ENCODE data around the gene CLCN6. TPM values are rescaled to one million over a fixed set of nuclear protein-coding genes. Genes with fewer than 3 reads are reported as not detected.

Gene CLCN6
- total RNA-seq, 4 donors from 2014 or later: 4.2 to 13.5 (median 9.9) TPM

- no peak for DNase-seq
- Histone ChIP-seq H3K9me3 (no peaks in the 10 kb centered on the region), H3K36me3 (peaks cover 0 to 14% (median 9%) of the 10 kb centered on the region in 3 donors), H3K27me3 (no peaks in the 10 kb centered on the region), H3K4me1 (peaks cover 57 to 85% (median 78%) of the 10 kb centered on the region in 3 donors), H3K4me3 (peak overlapping the region in 1 of 4 donors; percentile 40), H3K27ac (peak overlapping the region; percentile 86 to 96 (median 90))
- TF ChIP-seq, protein P1, sequence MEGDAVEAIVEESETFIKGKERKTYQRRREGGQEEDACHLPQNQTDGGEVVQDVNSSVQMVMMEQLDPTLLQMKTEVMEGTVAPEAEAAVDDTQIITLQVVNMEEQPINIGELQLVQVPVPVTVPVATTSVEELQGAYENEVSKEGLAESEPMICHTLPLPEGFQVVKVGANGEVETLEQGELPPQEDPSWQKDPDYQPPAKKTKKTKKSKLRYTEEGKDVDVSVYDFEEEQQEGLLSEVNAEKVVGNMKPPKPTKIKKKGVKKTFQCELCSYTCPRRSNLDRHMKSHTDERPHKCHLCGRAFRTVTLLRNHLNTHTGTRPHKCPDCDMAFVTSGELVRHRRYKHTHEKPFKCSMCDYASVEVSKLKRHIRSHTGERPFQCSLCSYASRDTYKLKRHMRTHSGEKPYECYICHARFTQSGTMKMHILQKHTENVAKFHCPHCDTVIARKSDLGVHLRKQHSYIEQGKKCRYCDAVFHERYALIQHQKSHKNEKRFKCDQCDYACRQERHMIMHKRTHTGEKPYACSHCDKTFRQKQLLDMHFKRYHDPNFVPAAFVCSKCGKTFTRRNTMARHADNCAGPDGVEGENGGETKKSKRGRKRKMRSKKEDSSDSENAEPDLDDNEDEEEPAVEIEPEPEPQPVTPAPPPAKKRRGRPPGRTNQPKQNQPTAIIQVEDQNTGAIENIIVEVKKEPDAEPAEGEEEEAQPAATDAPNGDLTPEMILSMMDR (IDR thresholded peaks at IDR 0.05): peak in 1 of 6 experiments; percentile 4
- TF ChIP-seq POLR2A (IDR thresholded peaks at IDR 0.05): no peak
- intact Hi-C loops (cut with DNase I): no loop called here
- WGBS, 2 donors: 62% methylated on average over 8 of the region's 14 CpGs; no CpG with 5 or more reads in 1 of the 2 donors
Measured at GRCh38 chr1:11787804-11788436, 18.1 kb upstream of the CLCN6 start.

DNA sequence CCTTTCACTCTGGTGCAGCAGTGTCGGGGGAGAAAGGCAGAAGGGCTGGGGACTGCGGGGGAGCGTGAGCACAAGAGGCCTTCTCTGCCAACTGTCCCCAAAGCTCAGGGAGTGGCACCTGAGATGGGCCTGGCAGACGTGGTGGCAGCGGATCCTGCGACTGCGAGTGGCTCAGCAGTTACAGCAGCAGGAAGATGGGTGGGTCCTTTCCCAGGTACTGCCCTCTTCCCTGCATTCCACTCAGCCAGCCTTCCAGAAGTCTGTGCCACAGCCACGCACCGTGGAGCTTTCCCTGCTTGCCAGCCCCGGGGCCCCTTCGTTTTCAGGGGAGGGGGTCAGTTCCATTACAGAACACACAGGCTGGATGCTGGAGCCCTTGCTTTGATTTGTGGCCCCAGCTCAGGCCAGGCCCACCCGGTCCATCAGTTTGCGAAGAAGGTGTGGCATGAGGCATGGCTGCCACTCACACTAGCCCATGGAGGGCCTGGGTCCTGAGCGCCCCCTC, 17.4 kb upstream of the CLCN6 start:
- peaks cover under 1 to 19% (median 10%) of the 10 kb centered on the region in 3 donors for H3K36me3 ChIP-seq
- no peaks in the 10 kb centered on the region for H3K27me3 ChIP-seq
- H3K9me3 ChIP-seq: no peaks in the 10 kb centered on the region
- 84% methylated on average over 8 of the region's 14 CpGs; no CpG with 5 or more reads in 1 of the 2 donors for WGBS, 2 donors
- no peak for DNase-seq
- TF ChIP-seq, protein P1 (IDR thresholded peaks at IDR 0.05): no peak
- no peak for TF ChIP-seq POLR2A (IDR thresholded peaks at IDR 0.05)
- H3K4me1 ChIP-seq: peaks cover 57 to 85% (median 78%) of the 10 kb centered on the region in 3 donors
- peak overlapping the region; percentile 86 to 96 (median 90) for H3K27ac ChIP-seq
- intact Hi-C loops (cut with DNase I): no loop called here
- no peak overlapping the region for H3K4me3 ChIP-seq

GRCh38 chr1:11789126-11790067, 16.6 kb upstream of the CLCN6 start:
- Histone ChIP-seq H3K9me3 (no peaks in the 10 kb centered on the region), H3K27ac (peak overlapping the region; percentile 86 to 96 (median 90)), H3K4me3 (no peak overlapping the region), H3K36me3 (peaks cover 8 to 27% (median 18%) of the 10 kb centered on the region in 3 donors), H3K4me1 (peaks cover 57 to 82% (median 75%) of the 10 kb centered on the region in 3 donors), H3K27me3 (no peaks in the 10 kb centered on the region)
- no peak for TF ChIP-seq POLR2A (IDR thresholded peaks at IDR 0.05)
- TF ChIP-seq, protein P1 (IDR thresholded peaks at IDR 0.05): no peak
- WGBS, 2 donors: 49 to 54% methylated on average over 8 to 9 of the region's 13 CpGs
- intact Hi-C loops (cut with DNase I): no loop called here
- no peak for DNase-seq

DNA sequence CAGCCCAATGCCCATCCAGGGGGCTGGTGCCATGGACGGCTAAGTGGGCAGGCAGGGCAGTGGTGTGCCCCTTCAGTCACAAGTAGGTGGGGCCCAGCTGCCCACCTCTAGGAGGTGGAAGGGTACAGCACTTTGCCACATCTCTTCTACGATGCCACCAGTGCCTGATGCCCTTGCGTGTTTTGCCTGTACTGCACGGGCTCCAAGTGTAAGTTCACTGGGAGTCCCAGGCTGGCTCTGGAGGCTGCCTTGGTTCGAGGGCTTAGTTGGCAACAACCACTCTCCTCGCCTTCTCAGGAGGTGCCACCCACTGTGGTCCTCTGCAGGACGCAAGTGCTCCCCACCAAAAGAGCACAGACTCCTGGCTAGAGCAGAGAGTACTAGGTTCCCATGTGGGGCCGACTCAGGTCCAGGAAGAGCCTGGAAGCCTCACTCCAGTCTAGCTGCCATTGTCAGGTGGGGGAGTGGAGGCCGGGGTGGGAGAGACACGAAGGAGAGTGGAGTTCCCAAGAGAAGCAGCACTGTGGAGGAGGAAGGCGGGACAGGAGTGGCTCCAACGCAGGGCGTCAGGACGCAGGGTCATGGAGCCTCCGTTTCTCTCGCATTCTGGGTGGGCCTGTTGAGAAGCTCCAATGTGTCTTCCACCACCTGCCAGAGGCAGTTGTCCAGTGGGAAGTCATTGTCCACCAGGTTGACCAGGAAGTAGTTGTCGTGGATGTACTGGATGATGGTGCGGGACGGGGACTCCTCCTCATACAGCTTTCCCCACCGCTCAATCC, 15.7 kb upstream of the CLCN6 start:
- Histone ChIP-seq H3K27me3 (no peaks in the 10 kb centered on the region), H3K27ac (peak overlapping the region; percentile 86 to 96 (median 90)), H3K4me3 (peak overlapping the region in 1 of 4 donors; percentile 9), H3K9me3 (no peaks in the 10 kb centered on the region), H3K36me3 (peaks cover 17 to 36% (median 27%) of the 10 kb centered on the region in 3 donors), H3K4me1 (peaks cover 49 to 73% (median 66%) of the 10 kb centered on the region in 3 donors)
- 74 to 84% methylated on average over 12 to 13 of the region's 20 CpGs for WGBS, 2 donors
- TF ChIP-seq, protein P1 (IDR thresholded peaks at IDR 0.05): no peak
- TF ChIP-seq POLR2A (IDR thresholded peaks at IDR 0.05): peak in 1 of 4 donors; percentile 11
- no peak for DNase-seq
- intact Hi-C loops (cut with DNase I): no loop called here
